GM18499 (cell line): ENCODE data around the gene ARMC2.
"Not testable (repeated sequence)": the region's sequence is repeated elsewhere in the genome, so short reads cannot be mapped to it uniquely, and the experiment has no call there.

ENCODE experiments used
- ATAC-seq: cut with Tn5 transposase; IDR thresholded peaks from one replicate; pipeline ENCODE4 v1.9.1; 2021; ENCODE audit warnings: moderate number of reproducible peaks; ENCODE audit not compliant: insufficient read depth, unreplicated experiment

Gene ARMC2

DNA sequence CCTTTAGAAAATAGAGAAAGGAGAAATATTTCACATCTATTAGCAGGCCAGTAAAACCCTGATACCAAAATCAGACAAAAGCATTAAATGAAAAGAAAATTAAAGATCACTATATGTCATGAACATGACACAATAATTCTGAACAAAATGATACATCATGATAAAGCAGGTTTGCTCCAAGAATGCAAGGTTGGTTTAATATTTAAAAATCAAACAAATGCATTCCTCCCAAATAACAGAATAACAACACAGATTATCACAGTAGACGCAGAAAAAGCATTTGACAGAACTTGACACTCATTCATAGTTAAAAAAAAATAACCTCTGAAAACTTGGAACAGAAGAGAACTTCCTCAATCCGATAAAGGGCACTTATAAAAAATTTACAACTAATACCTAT is 22.9 kb upstream of the ARMC2 start:
- no peak for ATAC-seq

DNA sequence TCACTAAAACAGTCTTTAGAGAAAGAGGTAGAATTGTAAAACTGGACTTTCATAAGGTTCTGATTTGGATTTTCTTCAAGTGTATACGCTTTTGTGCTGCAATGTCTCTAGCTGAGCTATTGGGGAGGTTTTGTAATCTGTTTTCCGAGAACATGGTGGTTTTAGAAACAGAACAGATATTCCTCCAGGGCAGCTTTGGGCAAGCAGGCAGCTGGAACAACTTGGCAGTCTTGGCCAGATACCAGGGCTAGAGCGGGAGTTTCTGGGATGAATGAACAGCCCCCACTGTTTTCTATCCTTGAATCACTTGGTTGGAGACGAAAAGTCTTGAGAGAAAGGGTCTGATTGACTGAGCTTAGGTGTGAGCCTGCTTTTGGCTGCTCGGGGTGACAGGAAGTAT is 17.1 kb upstream of the ARMC2 start:
- ATAC-seq = no peak

DNA sequence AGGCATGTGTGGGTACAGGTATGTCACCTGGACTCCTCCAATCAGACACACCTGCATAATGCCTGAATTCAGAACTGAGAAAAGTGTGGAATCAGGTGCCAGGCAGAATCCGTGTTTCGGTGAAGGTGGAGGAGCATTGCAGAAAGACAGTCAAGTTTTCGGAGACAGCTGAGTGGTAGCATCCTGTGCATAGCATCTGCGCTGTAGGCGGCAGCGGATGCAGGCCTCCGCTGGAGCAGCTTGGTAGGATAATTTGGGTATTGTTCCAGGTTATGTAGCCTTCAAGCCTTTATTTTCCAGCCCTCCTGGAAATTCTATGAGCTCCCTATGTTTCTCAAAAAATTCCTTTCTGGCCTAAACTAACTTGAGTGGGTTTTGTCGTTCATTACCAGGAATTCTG is 15.5 kb upstream of the ARMC2 start:
- no peak for ATAC-seq

DNA sequence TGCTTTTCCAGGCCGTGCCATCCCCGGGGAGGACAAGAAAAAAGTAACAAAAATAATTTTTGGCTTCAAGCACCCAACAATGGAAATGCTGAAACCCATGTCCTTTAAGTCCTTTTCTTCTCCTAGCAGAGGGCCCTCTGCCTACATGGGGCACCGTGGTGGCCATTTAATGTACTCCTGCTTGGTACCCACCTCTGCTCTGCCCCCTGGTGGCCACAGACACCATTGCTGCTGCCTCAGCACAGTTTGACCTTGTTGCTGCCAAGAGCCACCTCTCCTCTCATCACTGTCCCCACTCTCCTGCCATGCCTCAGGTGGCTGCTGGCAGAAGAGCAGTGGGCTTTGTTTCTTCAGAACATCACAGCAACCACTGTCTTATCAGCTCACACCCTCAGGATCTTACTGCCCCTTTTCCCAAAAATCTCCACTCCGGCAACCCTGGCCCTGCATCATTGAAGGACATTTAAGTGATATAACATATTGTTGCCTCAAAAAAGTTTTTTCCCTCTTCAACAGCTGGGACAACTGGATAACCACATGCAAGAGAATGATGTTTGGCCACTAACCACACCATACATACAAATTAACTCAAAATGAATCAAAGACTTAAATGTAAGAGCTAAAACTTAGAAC is 12.9 kb upstream of the ARMC2 start:
- no peak for ATAC-seq

DNA sequence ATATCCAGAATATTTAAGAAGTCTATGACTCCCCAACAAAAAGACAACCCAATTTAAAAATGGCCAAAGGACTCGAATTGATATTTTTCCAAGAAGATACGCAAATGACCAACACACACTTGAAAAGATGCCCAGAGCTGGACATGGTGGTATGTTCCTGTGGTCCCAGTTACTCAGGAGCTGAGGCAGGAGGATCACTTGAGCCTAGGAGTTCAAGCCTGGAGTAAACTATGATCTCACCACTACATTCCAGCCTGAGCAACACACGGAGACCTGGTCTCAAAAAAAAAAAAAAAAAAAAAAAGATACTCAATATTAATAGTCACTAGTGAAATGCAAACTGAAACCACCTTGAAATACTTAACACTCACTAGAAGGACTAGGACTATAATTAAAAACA is 12.2 kb upstream of the ARMC2 start:
- no peak for ATAC-seq

DNA sequence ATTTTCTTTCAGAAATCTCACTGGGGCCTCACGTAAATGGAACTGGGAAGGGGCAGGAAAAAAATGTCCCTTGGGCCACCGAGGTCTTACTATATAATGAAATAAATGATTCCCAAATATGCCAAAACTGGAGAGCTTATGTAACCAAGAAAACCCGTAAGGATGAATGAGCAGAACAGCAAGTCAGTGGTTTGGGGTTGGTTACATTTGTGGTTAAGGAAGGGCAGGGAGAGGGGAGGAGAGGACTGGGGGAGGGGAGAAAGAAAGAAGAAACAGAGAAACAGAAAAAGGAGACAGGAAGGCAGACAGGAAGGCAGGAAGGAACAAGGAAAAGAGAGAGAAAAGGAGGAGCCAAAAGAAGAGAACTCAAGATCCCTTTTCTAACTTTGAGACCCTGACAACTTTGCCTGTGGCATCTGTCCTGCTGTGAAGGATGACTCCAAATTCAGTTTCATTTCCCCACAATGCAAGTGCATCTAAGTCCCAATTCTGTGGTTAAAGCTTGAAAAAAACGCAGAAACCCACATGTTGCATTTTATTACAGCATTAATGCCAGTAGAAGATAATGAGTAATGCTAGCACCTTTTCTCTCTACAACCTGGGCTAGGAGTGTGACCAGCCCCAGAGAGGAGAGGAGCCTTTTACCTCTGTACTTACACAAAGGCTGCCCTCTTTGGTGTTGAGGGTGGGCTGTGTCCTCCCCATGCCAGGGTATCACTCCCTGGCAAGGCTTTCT is 10.8 kb upstream of the ARMC2 start:
- ATAC-seq = no peak

DNA sequence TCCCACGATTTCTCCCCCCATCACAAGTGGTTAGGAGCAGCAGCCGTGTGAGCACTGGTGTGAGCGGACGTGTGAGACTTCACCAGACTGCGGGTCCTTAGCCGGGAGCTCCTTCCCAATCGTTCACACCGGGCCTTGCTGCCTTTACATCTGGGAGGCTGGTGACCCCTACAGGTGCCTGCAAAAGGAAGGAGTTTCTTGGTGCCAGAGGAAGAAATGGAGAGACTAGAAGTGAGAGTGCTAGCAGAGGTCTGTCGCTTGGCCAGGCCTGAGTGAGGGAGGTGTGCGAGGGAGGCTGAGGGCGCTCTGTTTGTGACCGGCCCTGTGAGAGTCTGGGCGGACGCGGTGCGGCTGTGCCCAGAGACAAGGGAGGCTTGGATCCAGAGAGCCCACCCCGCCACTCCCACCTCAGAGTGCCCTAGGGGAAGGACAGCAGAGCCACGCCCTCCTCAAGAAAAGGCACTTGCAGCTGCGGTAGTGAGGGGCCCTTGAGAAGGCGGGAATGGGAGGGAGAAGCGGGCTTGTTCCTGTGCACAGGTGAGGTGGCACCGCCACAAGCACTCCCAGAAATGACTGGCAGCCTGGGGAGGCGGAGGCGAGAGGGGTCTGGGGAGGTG is 10.0 kb upstream of the ARMC2 start:
- ATAC-seq = no peak

DNA sequence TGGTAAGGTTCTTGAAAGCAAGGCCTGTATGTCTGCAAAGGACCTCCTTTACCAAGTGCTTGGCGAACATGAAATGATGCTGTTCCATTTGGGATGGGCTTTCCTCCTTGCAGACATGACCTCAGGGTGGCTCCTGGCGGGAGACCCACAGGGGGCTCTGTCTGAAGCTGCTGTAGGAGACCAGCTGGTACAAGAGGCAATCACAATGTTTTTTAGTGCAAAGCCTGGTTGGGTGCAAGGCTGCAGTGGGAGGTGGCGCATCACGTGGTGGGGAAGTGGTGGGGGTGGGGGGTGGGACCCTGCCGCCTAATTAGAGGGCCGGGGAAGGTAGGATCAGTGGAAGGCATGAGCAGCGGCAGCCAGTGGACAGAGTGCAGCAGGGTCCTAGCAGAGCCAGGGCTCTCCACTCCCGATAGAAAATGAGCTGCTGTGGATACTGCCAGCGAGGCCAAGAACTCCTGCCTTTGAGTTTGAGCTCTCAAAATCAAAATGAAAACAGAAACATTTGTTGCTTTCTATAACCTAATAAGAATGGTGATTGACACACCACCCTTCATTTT is 9.1 kb upstream of the ARMC2 start:
- ATAC-seq = no peak

DNA sequence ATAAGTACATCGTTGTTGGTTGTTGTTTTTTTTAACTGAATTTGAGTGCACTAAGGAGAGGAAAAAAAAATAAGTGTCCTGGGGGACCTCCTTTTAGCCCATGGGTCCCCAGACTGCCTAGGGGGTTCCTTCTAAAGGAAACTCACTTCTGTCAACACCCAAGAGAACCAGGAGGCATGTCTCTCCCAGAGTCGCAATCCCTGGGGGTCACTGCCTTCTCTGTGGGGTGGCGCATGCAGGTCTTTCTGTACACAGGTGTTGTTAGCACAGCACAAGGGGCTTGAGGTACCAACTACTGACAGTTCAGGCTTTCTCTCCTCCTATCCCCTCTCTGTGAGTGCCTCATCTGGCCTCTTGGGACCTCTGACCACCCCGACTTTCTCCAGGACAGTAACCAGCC is 7.3 kb upstream of the ARMC2 start:
- ATAC-seq = no peak

DNA sequence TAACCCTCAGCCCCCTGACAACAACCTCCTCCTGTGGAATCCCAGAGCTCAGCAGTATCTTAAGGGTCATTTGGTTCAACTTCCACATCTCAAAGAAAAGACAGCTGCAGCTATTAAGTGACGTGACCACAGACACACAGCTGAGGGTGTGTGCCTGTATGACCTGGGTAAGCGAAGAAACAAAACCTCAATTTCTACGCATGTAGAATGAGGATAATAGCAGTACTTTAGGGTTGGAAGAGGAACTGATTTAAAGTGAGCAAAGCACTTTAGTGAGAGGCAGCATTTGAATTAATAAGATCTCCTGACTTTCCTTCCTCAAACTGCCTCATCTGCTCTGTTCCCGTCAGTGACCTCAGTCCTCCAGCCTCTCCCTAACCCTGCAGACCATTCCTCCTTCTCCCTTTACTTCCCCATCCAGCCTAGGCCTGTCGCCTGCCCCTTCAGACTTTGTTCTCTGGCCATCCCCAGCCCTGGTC is 6.8 kb upstream of the ARMC2 start:
- ATAC-seq = no peak

DNA sequence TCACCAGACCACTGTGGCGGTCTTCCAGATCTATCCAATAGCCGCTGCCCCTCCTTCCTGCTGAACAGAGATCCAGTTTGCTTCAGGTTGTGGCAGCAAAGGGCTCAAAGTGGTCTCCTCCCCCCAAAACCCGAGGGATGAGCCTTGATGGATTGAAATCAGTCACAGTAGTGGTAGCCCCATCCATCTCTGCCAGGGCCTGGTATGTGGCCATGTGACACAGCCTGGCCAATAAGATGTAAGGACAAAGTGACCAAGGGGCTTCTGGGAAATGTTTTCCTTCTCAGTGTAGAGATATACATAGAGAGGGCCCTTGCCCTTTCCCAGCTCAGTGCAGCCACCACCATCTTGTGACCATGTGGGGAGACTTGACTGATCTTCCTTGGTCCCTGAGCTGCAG is 4.1 kb upstream of the ARMC2 start:
- ATAC-seq = no peak

DNA sequence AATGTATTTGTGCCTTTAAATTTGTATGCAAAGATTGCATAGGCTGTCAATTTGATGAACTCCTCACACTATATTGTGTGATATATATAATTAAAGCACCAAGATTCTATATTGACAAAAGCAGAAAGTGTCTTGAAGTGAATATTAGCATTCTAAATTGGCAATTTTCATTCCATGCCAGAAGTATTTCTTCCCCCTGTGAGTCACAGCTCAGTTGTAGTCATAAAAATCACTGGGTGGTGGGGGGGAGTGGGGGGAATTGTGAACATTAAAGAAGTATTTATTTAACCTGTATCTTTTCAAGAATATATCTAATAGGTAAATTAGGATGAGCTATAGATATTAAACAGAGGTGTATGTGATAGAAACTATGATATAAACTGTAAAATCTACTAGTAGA is 3.1 kb upstream of the ARMC2 start:
- no peak for ATAC-seq

DNA sequence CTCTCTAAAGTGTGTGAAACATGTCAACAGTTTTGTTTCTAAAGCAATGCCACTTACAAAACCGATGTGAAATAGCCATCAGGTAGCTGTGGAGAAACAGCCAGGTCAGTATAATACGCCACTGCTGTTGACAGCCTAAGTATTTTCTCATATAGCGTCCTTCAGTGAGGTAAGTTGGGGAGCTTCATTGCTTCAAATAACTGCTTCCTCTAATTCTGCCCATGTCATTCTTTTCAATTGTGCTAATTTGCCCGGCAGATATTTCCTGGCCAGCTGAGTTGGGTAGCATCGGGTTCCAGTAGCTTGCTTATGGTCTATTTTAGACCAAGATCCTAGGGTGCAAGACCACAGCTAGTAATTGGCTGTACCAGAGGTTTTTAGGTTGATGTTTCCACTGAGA is 2.1 kb upstream of the ARMC2 start:
- ATAC-seq = no peak

DNA sequence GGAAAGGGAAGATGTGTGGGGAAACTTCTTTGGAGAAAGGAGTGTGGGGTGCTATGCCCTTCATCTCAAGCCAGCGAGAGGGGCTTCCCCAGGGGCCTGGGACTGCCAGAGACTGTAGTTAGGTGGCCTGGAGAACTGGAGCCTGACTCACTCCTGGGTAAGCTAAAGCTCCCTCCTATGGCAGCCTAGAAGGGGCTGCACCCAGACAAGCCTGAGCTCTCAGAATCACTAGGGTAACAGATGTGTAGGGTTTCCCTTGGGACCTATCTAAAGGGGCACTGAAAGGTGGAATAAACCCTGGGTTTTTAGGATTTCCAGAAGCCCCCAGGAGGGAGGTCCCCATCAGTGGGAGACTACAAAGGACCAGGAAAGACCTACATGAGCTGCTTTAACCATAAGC is 1.6 kb upstream of the ARMC2 start:
- no peak for ATAC-seq

DNA sequence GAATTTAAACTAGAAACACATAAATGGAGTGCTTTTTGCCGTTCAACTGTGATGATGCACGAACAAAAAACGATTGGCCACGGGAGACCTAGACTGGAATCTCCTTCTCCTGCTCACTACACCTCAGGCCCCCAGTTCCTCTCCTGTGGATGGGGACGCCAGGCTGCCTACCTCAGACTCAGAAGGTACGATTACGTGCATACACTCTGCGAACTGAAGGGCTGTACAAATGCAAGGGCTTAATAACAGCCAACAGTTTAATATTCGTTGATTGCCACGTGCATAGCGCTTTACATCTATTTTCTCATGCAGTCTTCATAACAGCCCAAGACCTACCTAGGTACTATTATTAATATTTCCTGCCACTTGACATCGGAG is 495 bp upstream of the ARMC2 start:
- no peak for ATAC-seq

DNA sequence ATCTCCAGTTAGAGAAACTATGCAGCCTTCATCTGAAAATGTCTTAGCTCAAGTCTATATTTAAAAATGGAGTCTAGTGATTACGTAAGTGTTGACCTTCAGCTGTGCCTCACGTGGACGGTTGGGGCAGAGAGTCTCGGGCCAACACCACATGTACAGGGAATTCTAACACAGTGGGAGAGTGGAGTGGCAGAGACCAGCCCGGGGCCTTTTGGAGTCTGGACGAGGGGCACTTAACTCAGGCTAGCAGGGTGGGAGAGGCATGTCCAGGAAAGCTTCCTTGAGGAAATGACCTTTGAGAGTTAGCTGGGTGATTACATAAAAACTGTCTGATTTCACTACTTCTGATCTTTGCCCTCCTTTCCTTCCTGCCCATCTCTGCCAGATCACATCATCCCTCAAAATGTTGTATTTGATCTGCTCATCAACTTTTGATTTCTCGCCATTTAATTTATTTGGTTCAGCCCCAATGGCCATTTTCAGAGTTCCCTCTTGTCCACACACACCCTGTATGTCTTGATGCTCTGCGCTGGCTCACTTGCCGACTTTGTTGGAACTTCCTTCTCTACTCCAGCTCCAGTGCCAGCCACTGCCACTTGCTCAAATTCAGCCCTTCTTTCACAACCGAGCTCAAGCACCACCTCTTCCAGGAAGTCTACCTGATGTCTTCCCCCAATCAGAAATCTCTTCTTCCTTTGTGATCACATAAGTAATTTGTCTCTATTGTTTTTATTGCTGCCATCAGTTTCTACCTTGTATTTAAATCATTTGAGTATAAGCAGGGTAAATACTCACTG is 2.6 kb downstream of the ARMC2 start:
- ATAC-seq = no peak

DNA sequence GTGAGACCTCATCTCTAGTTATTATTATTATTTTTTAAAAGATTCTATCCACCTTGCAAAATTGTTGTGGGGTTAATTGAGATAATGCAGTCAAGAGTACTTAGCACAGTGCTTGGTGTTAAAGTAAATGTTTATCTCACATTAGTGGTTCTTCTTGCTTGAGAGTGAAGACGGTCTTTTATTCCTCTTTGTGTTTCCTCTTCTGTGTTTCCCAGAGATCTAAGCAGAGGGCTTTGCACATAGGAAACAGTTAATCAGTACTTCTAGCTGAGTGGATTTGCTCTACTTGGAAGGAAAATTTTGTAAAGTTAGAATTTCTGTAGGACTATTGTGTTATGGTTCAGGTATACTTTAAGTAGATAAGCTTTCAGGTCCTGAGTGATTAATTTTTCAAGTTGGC is 3.5 kb downstream of the ARMC2 start:
- ATAC-seq = no peak

DNA sequence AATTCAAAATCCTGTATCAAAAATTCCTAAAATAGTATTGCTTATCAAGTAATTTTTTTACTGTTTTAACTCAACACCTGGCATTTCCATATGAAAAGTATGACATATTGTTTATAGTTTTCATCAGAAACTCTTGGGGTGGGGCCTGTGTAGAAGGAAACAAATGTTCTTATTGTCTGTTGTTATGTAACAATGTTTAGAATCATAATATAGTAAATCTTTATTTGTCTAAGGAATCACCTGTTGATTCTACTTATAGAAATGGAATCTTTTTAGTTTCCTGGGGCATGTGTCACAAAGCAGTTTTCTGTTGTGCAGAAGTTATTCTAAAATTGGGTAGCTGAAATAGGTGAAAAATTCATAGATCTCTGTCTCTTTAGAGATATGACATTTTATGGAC is 4.9 kb downstream of the ARMC2 start:
- ATAC-seq = no peak

DNA sequence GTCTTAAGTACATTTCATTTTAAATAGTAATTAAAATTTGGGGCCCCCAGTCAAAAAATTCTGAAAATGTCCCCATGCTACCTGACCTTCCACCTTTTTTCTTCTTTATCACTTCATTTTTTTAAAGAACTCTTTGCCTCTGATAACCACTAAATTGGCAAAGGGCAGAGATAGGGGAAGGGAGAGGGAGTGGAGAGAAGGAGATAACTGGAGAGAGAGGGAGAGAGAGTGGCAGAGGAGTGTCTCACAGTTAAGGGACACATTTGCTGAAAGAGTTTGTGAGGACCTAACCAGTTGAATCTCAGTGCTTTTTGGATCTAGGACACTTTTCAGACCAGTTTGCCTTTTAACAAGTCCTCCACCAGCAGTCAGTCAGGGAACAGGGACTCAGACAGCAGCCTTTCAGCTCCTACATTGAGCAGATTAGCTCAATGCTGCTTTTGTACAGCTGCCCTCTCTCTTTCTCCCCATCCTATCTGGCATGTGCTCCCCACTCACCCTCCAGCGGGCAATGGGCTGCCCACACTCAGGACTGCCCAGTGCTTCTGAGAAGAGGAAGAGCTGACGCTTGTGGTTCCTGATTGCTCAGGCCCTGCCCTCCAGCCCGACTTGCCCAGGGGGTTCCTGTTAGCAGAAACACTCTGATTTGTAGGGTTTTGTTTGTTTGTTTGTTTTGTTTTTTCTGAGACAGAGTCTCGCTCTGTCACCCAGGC is 14.4 kb downstream of the ARMC2 start:
- no peak for ATAC-seq

DNA sequence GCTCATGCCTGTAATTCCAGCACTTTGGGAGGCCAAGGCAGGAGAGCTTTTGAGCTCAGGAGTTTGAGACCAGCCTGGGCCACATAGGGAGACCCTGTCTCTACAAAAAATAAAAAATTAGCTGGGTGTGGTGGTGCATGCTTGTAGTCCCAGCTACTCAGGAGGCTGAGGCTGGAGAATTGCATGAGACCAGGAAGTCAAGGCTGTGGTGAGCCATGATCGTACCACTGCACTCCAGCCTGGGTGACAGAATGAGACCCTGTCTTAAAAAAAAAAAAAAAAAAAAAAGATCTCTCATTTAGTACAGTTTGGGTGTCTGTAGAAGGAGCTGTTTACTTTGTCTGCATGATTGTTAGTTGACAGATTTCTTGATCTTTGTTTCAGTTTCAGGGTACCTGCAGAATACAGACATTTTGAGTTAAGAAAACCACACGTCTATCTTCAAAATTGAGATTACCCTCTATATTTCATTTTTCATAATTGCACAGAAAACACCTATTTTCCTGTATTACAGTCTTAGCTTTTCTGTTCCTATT is 17.6 kb downstream of the ARMC2 start:
- ATAC-seq = not testable (repeated sequence)
